ENCODE results near the gene IL20RB. TPM values are rescaled to one million over a fixed set of nuclear protein-coding genes. Genes with fewer than 3 reads are reported as not detected.

Gene IL20RB
- total and polyA plus RNA-seq, 4 donors: 0.14 to 1.3 (median 0.33) TPM

- H3K9ac ChIP-seq (ENCODE audit: low read depth in 1 of 2, low read length in 2 of 2): no peak overlapping the region
- TF ChIP-seq SP1 (IDR thresholded peaks at IDR 0.05) (no peak), HNF4A (conservative IDR thresholded peaks at IDR 0.05) (no peak), FOXA1 (IDR thresholded peaks at IDR 0.05) (no peak), ATF3 (IDR thresholded peaks at IDR 0.05) (no peak), NR2F2 (IDR thresholded peaks at IDR 0.05) (no peak), JUND (IDR thresholded peaks at IDR 0.05) (no peak)
- no peaks in the 10 kb centered on the region for H3K27me3 ChIP-seq (ENCODE audit: control insufficient read depth in 4 of 4, insufficient read depth in 4 of 4, low read length in 3 of 4)
- H3K9me3 ChIP-seq (ENCODE audit: control insufficient read depth in 4 of 4, low read length in 3 of 4): no peaks in the 10 kb centered on the region
- no peak for DNase-seq (ENCODE audit: low spot score)
- no peak overlapping the region for H3K27ac ChIP-seq (ENCODE audit: low read depth in 1 of 2, low read length in 2 of 2)
- WGBS: 81% methylated on average over 3 of the region's 3 CpGs
- no peaks in the 10 kb centered on the region for H3K4me1 ChIP-seq (ENCODE audit: control insufficient read depth in 4 of 4, insufficient read depth in 4 of 4, low read length in 3 of 4)
- H3K4me3 ChIP-seq (ENCODE audit: low read depth in 1 of 3, low read length in 3 of 3): no peak overlapping the region
- no peaks in the 10 kb centered on the region for H3K36me3 ChIP-seq (ENCODE audit: control insufficient read depth in 4 of 4, insufficient read depth in 3 of 4, low read depth in 1 of 4, low read length in 3 of 4)
These were observed 21.9 kb downstream of the IL20RB start for GRCh38 chr3:136979684-136980083.

DNA sequence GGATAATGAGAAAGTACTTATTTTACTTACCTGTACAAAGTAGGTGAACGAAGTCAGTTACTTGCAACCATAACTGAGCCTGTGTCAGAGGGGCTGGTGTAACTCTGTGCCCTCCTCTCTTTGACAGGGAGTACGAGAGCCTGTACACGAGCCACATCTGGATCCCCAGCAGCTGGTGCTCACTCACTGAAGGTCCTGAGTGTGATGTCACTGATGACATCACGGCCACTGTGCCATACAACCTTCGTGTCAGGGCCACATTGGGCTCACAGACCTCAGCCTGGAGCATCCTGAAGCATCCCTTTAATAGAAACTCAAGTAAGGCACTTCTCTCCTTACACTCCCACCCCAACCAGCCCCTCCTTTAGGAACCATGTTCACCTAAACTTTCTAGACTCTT lies 24.2 kb downstream of the IL20RB start:
- H3K27ac ChIP-seq (ENCODE audit: low read depth in 1 of 2, low read length in 2 of 2): no peak overlapping the region
- H3K36me3 ChIP-seq (ENCODE audit: control insufficient read depth in 4 of 4, insufficient read depth in 3 of 4, low read depth in 1 of 4, low read length in 3 of 4): no peaks in the 10 kb centered on the region
- no peak for DNase-seq (ENCODE audit: low spot score)
- H3K9me3 ChIP-seq (ENCODE audit: control insufficient read depth in 4 of 4, low read length in 3 of 4): no peaks in the 10 kb centered on the region
- WGBS: 93% methylated on average over 5 of the region's 5 CpGs
- no peaks in the 10 kb centered on the region for H3K27me3 ChIP-seq (ENCODE audit: control insufficient read depth in 4 of 4, insufficient read depth in 4 of 4, low read length in 3 of 4)
- H3K9ac ChIP-seq (ENCODE audit: low read depth in 1 of 2, low read length in 2 of 2): no peak overlapping the region
- no peak for TF ChIP-seq TAF1 (conservative IDR thresholded peaks at IDR 0.05)
- TF ChIP-seq ATF3 (IDR thresholded peaks at IDR 0.05): no peak
- TF ChIP-seq YY1 (IDR thresholded peaks at IDR 0.05): no peak
- TF ChIP-seq, protein P1, sequence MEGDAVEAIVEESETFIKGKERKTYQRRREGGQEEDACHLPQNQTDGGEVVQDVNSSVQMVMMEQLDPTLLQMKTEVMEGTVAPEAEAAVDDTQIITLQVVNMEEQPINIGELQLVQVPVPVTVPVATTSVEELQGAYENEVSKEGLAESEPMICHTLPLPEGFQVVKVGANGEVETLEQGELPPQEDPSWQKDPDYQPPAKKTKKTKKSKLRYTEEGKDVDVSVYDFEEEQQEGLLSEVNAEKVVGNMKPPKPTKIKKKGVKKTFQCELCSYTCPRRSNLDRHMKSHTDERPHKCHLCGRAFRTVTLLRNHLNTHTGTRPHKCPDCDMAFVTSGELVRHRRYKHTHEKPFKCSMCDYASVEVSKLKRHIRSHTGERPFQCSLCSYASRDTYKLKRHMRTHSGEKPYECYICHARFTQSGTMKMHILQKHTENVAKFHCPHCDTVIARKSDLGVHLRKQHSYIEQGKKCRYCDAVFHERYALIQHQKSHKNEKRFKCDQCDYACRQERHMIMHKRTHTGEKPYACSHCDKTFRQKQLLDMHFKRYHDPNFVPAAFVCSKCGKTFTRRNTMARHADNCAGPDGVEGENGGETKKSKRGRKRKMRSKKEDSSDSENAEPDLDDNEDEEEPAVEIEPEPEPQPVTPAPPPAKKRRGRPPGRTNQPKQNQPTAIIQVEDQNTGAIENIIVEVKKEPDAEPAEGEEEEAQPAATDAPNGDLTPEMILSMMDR (IDR thresholded peaks at IDR 0.05; ENCODE audit: low read depth, low read length, missing input control): no peak
- TF ChIP-seq SP1 (IDR thresholded peaks at IDR 0.05): no peak
- TF ChIP-seq, protein P2, sequence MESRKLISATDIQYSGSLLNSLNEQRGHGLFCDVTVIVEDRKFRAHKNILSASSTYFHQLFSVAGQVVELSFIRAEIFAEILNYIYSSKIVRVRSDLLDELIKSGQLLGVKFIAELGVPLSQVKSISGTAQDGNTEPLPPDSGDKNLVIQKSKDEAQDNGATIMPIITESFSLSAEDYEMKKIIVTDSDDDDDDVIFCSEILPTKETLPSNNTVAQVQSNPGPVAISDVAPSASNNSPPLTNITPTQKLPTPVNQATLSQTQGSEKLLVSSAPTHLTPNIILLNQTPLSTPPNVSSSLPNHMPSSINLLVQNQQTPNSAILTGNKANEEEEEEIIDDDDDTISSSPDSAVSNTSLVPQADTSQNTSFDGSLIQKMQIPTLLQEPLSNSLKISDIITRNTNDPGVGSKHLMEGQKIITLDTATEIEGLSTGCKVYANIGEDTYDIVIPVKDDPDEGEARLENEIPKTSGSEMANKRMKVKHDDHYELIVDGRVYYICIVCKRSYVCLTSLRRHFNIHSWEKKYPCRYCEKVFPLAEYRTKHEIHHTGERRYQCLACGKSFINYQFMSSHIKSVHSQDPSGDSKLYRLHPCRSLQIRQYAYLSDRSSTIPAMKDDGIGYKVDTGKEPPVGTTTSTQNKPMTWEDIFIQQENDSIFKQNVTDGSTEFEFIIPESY (IDR thresholded peaks at IDR 0.05): no peak
- TF ChIP-seq GABPA (IDR thresholded peaks at IDR 0.05 in 1 of 2, conservative IDR thresholded peaks at IDR 0.05 in 1 of 2): no peak
- no peak for TF ChIP-seq JUND (IDR thresholded peaks at IDR 0.05)
- no peak for TF ChIP-seq RAD21 (IDR thresholded peaks at IDR 0.05)
- no peak for TF ChIP-seq HNF4G (IDR thresholded peaks at IDR 0.05)
- H3K4me1 ChIP-seq (ENCODE audit: control insufficient read depth in 4 of 4, insufficient read depth in 4 of 4, low read length in 3 of 4): no peaks in the 10 kb centered on the region
- no peak overlapping the region for H3K4me3 ChIP-seq (ENCODE audit: low read depth in 1 of 3, low read length in 3 of 3)

DNA sequence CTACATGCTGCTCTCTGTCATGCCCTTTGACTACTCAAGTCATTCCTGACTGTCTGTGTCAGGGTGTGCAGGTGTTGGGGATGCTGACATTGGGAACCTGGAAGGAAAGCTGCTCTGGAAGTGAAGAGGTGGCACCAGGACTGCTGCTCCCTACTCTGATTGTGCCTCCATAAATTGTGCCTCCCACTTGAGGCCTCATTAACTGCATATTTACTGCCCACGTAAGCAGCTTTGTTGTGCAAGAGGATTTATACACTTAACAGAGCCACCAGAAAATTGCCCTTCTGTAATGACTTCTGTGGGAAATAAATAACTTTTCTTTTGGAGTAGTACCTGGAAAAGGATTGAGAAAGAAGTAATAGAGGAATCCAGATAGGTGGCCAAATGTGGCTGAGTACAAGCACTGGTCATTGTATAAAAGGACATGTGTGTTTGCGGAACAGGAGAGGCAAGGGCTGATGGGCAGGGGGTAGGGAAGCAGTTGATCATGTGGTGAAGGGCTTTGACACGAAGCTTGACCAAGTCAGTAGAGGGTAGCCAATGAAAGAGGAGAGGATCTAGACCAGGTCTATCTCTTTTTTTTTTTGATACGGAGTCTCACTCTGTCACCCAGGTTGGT lies 24.8 kb downstream of the IL20RB start:
- Histone ChIP-seq H3K27ac (ENCODE audit: low read depth in 1 of 2, low read length in 2 of 2) (no peak overlapping the region), H3K4me1 (ENCODE audit: control insufficient read depth in 4 of 4, insufficient read depth in 4 of 4, low read length in 3 of 4) (no peaks in the 10 kb centered on the region)
- TF ChIP-seq, protein P3, sequence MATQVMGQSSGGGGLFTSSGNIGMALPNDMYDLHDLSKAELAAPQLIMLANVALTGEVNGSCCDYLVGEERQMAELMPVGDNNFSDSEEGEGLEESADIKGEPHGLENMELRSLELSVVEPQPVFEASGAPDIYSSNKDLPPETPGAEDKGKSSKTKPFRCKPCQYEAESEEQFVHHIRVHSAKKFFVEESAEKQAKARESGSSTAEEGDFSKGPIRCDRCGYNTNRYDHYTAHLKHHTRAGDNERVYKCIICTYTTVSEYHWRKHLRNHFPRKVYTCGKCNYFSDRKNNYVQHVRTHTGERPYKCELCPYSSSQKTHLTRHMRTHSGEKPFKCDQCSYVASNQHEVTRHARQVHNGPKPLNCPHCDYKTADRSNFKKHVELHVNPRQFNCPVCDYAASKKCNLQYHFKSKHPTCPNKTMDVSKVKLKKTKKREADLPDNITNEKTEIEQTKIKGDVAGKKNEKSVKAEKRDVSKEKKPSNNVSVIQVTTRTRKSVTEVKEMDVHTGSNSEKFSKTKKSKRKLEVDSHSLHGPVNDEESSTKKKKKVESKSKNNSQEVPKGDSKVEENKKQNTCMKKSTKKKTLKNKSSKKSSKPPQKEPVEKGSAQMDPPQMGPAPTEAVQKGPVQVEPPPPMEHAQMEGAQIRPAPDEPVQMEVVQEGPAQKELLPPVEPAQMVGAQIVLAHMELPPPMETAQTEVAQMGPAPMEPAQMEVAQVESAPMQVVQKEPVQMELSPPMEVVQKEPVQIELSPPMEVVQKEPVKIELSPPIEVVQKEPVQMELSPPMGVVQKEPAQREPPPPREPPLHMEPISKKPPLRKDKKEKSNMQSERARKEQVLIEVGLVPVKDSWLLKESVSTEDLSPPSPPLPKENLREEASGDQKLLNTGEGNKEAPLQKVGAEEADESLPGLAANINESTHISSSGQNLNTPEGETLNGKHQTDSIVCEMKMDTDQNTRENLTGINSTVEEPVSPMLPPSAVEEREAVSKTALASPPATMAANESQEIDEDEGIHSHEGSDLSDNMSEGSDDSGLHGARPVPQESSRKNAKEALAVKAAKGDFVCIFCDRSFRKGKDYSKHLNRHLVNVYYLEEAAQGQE (IDR thresholded peaks at IDR 0.05): no peak
- TF ChIP-seq FOXA1 (IDR thresholded peaks at IDR 0.05) (no peak), NR2F2 (IDR thresholded peaks at IDR 0.05) (no peak), RAD21 (IDR thresholded peaks at IDR 0.05) (no peak), EGR1 (IDR thresholded peaks at IDR 0.05; ENCODE audit: low read depth in 2 of 2) (no peak), TAF1 (conservative IDR thresholded peaks at IDR 0.05) (no peak), YY1 (IDR thresholded peaks at IDR 0.05) (no peak)
- TF ChIP-seq, protein P1 (IDR thresholded peaks at IDR 0.05; ENCODE audit: low read depth, low read length, missing input control): no peak
- TF ChIP-seq, protein P4, sequence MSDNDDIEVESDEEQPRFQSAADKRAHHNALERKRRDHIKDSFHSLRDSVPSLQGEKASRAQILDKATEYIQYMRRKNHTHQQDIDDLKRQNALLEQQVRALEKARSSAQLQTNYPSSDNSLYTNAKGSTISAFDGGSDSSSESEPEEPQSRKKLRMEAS (IDR thresholded peaks at IDR 0.05): no peak

More for the DNA sequence above, 24.8 kb downstream of the IL20RB start:
- H3K36me3 ChIP-seq (ENCODE audit: control insufficient read depth in 4 of 4, insufficient read depth in 3 of 4, low read depth in 1 of 4, low read length in 3 of 4): no peaks in the 10 kb centered on the region
- no peak overlapping the region for H3K4me3 ChIP-seq (ENCODE audit: low read depth in 1 of 3, low read length in 3 of 3)
- H3K9ac ChIP-seq (ENCODE audit: low read depth in 1 of 2, low read length in 2 of 2): no peak overlapping the region
- no peaks in the 10 kb centered on the region for H3K27me3 ChIP-seq (ENCODE audit: control insufficient read depth in 4 of 4, insufficient read depth in 4 of 4, low read length in 3 of 4)
- 98% methylated on average over 4 of the region's 4 CpGs for WGBS
- no peaks in the 10 kb centered on the region for H3K9me3 ChIP-seq (ENCODE audit: control insufficient read depth in 4 of 4, low read length in 3 of 4)
- DNase-seq (ENCODE audit: low spot score): no peak
